NCI-H524 treated with DMSO at 0.1 percent for 48 hours (cell line): ENCODE measurements around the gene RAB3B.
A peak's percentile ranks its signal among the peaks of the same experiment; 100 is the strongest.
"Not testable (repeated sequence)": the region's sequence is repeated elsewhere in the genome, so short reads cannot be mapped to it uniquely, and the experiment has no call there.

ENCODE experiments used
- DNase-seq: peaks from one replicate; lab custom pipeline; 2025; lab: John Stamatoyannopoulos, UW

Gene RAB3B

GRCh38 chr1:51990478-51990965, at the start of gene RAB3B:
TSS of gene RAB3B (minus strand) at chr1:51990700. CDS start at chr1:51977117, 13,583 bp downstream.
- no peak for DNase-seq

GRCh38 chr1:52037909-52038308, 47.4 kb upstream of the RAB3B start:
- no peak for DNase-seq

- no peak for DNase-seq
These were observed 46.9 kb upstream of the RAB3B start for GRCh38 chr1:52037402-52037814.

- no peak for DNase-seq
These were observed 43.5 kb upstream of the RAB3B start for GRCh38 chr1:52034050-52034384.

GRCh38 chr1:52033190-52034049, 42.9 kb upstream of the RAB3B start, which contains the start of gene KTI12:
TSS of gene KTI12 (minus strand) at chr1:52033810. CDS start at chr1:52033761, 49 bp downstream.
- DNase-seq: peak; percentile 58

GRCh38 chr1:52032785-52033131, 42.3 kb upstream of the RAB3B start:
- no peak for DNase-seq

GRCh38 chr1:52032124-52032784, 41.8 kb upstream of the RAB3B start:
- no peak for DNase-seq

GRCh38 chr1:52028839-52029238, 38.3 kb upstream of the RAB3B start:
- DNase-seq: not testable (repeated sequence)

- DNase-seq: no peak
These were observed 37.8 kb upstream of the RAB3B start for GRCh38 chr1:52028328-52028727.

GRCh38 chr1:52026278-52026677, 35.8 kb upstream of the RAB3B start:
- no peak for DNase-seq

GRCh38 chr1:52022133-52022532, 31.6 kb upstream of the RAB3B start:
- no peak for DNase-seq

- DNase-seq: no peak
These were observed 17.7 kb upstream of the RAB3B start for GRCh38 chr1:52008071-52008809.

- DNase-seq: no peak
These were observed 16.9 kb upstream of the RAB3B start for GRCh38 chr1:52007215-52008002.

- peak; percentile 30 for DNase-seq
These were observed 15.6 kb upstream of the RAB3B start for GRCh38 chr1:52006081-52006553.

GRCh38 chr1:52005548-52005947, 15.0 kb upstream of the RAB3B start:
- DNase-seq: not testable (repeated sequence)

GRCh38 chr1:52003877-52004276, 13.4 kb upstream of the RAB3B start:
- DNase-seq: no peak

- peak; percentile 23 for DNase-seq
These were observed 11.8 kb upstream of the RAB3B start for GRCh38 chr1:52002038-52002917.

- no peak for DNase-seq
These were observed 8.2 kb upstream of the RAB3B start for GRCh38 chr1:51998701-51999100.

GRCh38 chr1:51997974-51998382, 7.5 kb upstream of the RAB3B start:
- peak; percentile 40 for DNase-seq
